B cell (primary cell): ENCODE measurements around the gene RNF113A. TPM values are rescaled to one million over a fixed set of nuclear protein-coding genes. Genes with fewer than 3 reads are reported as not detected.

Experiments used
- ATAC-seq: fragments of 200-7000 bp; cut with Tn5 transposase; one replicate; pipeline ENCODE4 v1.10.0; 2021; ENCODE audit warnings: low read depth, mild to moderate bottlenecking, moderate number of reproducible peaks, moderate library complexity
- CTCF ChIA-PET: fragments of 350-600 bp; sonication (Branson Sonifier 250); formaldehyde crosslinking; loops from one replicate; lab custom pipeline; 2021; ENCODE audit warnings: antibody characterized with exemption, inconsistent platforms; lab: Charles Lee
- POLR2A ChIA-PET: fragments of 350-600 bp; sonication (Branson Sonifier 250); formaldehyde crosslinking; loops from one replicate; lab custom pipeline; 2021; ENCODE audit warnings: antibody characterized with exemption; lab: Charles Lee
- DNase-seq: peaks from one replicate; pipeline ENCODE4 v3.0.0; 2013
- H2AFZ ChIP-seq: 2 replicates; pipeline ENCODE4 v1.6.1; 2012; ENCODE audit warnings: mild to moderate bottlenecking, low read depth, low read length; ENCODE audit not compliant: insufficient read depth, poor library complexity, severe bottlenecking
- H3K27ac ChIP-seq, 2 donors: 1 replicate in 1 of 2; 2 replicates in 1 of 2; pipeline ENCODE4 v1.5.1; 2012 to 2013; ENCODE audit warnings: low read length in 2 of 2, mild to moderate bottlenecking in 2 of 2, moderate library complexity in 1 of 2
- H3K27me3 ChIP-seq, 4 experiments: fragments of 200-600 bp in 1 of 4; sonication (generic) in 1 of 4; replicated peaks in 1 of 4; 1 replicate in 2 of 4; 2 replicates in 2 of 4; pipeline versions ENCODE4 v1.6.1 to v1.7.0; 2013 to 2016; ENCODE audit warnings: low read length in 3 of 4, mild to moderate bottlenecking in 2 of 4, mixed read lengths in 1 of 4, moderate library complexity in 1 of 4; ENCODE audit not compliant: insufficient read depth in 4 of 4, control insufficient read depth in 3 of 4; ENCODE audit errors: control extremely low read depth in 1 of 4
- H3K36me3 ChIP-seq, 2 experiments: replicated peaks in 1 of 2; 1 replicate in 1 of 2; 2 replicates in 1 of 2; pipeline versions ENCODE4 v1.6.1 to v1.7.1; 2013; ENCODE audit warnings: low read length in 1 of 2; ENCODE audit not compliant: insufficient read depth in 2 of 2, control insufficient read depth in 1 of 2; ENCODE audit errors: control extremely low read depth in 1 of 2, extremely low read depth in 1 of 2
- H3K4me1 ChIP-seq, 2 donors: fragments of 200-600 bp in 1 of 2; sonication (generic) in 1 of 2; 1 replicate in 1 of 2; 2 replicates in 1 of 2; pipeline versions ENCODE4 v1.5.1 to v1.6.1; 2013 to 2017; ENCODE audit warnings: low read length in 2 of 2; ENCODE audit not compliant: control insufficient read depth in 2 of 2, insufficient read depth in 2 of 2
- H3K4me2 ChIP-seq: replicated peaks from 2 replicates; pipeline ENCODE3; 2012; ENCODE audit warnings: mild to moderate bottlenecking, low read depth, low read length; ENCODE audit not compliant: poor library complexity, severe bottlenecking
- H3K4me3 ChIP-seq, 5 experiments: fragments of 200-600 bp in 1 of 5; sonication (generic) in 1 of 5; 1 replicate in 3 of 5; 2 replicates in 2 of 5; pipeline versions ENCODE4 v1.5.1 to v1.7.0; 2011 to 2016; ENCODE audit warnings: low read length in 4 of 5, mild to moderate bottlenecking in 4 of 5, low read depth in 2 of 5, control low read depth in 1 of 5, moderate library complexity in 1 of 5; ENCODE audit not compliant: insufficient read depth in 1 of 5; ENCODE audit errors: control extremely low read depth in 1 of 5, extremely low read depth in 1 of 5
- H3K79me2 ChIP-seq: fragments of 200-600 bp; sonication (generic); one replicate; pipeline ENCODE4 v1.6.0; 2016; ENCODE audit warnings: low read length; ENCODE audit not compliant: control insufficient read depth, insufficient read depth
- H3K9ac ChIP-seq: fragments of 200-600 bp; sonication (generic); 2 replicates; pipeline ENCODE4 v1.6.1; 2017; ENCODE audit warnings: mild to moderate bottlenecking, low read length, moderate library complexity
- H3K9me3 ChIP-seq, 3 donors: one replicate each; pipeline versions ENCODE4 v1.6.1 to v1.7.1; 2013; ENCODE audit warnings: low read length in 2 of 3; ENCODE audit not compliant: control insufficient read depth in 2 of 3, insufficient read depth in 1 of 3; ENCODE audit errors: control extremely low read depth in 1 of 3
- H4K20me1 ChIP-seq: 2 replicates; pipeline ENCODE4 v1.6.0; 2012; ENCODE audit warnings: mild to moderate bottlenecking, low read length; ENCODE audit not compliant: insufficient read depth, control insufficient read depth, poor library complexity, severe bottlenecking
- H3K27ac Mint-ChIP-seq: one replicate; pipeline ENCODE4 v1.8.0; 2021; ENCODE audit warnings: mixed read lengths
- H3K27me3 Mint-ChIP-seq: one replicate; pipeline ENCODE4 v1.8.0; 2021; ENCODE audit warnings: mixed read lengths
- H3K4me1 Mint-ChIP-seq: one replicate; pipeline ENCODE4 v1.8.0; 2021; ENCODE audit warnings: mixed read lengths
- H3K4me3 Mint-ChIP-seq: one replicate; pipeline ENCODE4 v1.8.0; 2021; ENCODE audit warnings: mixed read lengths
- H3K9me3 Mint-ChIP-seq: one replicate; pipeline ENCODE4 v1.8.0; 2022; ENCODE audit warnings: mixed read lengths; ENCODE audit not compliant: insufficient read depth
- EZH2 ChIP-seq: IDR thresholded peaks from 2 replicates; pipeline ENCODE4 v1.6.1; 2012; ENCODE audit warnings: borderline replicate concordance, low read depth, mild to moderate bottlenecking, moderate library complexity, low read length; ENCODE audit not compliant: insufficient read depth, poor library complexity, severe bottlenecking
- WGBS: methylation state at CpG from one replicate; pipeline ENCODE4 v1.1.5; 2013; ENCODE audit warnings: missing lambda C conversion rate; ENCODE audit not compliant: insufficient coverage; 5-methylcytosine and 5-hydroxymethylcytosine counted together
- intact Hi-C: fragments of 100-400 bp; cut with micrococcal nuclease; formaldehyde crosslinking; loops from one replicate; pipeline ENCODE4 v1.10.0; 2022
- polyA plus RNA-seq: library from polyadenylated mRNA; depleted of rRNA; stranded (reverse); fragments of >200 nt; gene quantifications from 2 replicates; pipeline ENCODE4 v1.2.3, GENCODE V29; 2012
- total RNA-seq, 2 donors: library from RNA; stranded (reverse); fragments of 120-200 nt in 1 of 2; gene quantifications; 1 replicate in 1 of 2; 2 replicates in 1 of 2; pipeline versions ENCODE4 v1.2.3 to v1.2.4, GENCODE V29; 2013 to 2022
- TF ChIP-seq, protein P1 (sequence below): fragments of 200-600 bp; IDR thresholded peaks from one replicate; pipeline ENCODE4 v1.8.0; 2022; ENCODE audit warnings: antibody characterized with exemption, mild to moderate bottlenecking

RNF113A gene
- total and polyA plus RNA-seq, 2 donors (not counting 1 experiment from before 2014, with no cell fraction given), result 37.2 to 50.6 TPM

GRCh38 chrX:119870626-119871131 is 854 bp downstream of the RNF113A start:
- POLR2A ChIA-PET, result interaction anchor here (1.0 to 2.6 kb wide), 5 partner anchors 12 to 264 kb away, joined by 3 to 10 read pairs (median 5); partner anchors contain the start of genes RPL39 and UPF3B
- WGBS, result under 1% methylated on average over 14 of the region's 25 CpGs
- H3K27ac ChIP-seq, result peak overlapping the region; percentile 91 to 94

More at GRCh38 chrX:119870626-119871131, 854 bp downstream of the RNF113A start:
- peak overlapping the region; percentile 89 for H3K9ac ChIP-seq
- peak overlapping the region; percentile 84 for H2AFZ ChIP-seq
- H3K4me3 Mint-ChIP-seq, result peak overlapping the region; percentile 98
- peaks cover 6% of the 10 kb centered on the region for H4K20me1 ChIP-seq
- H3K9me3 ChIP-seq, result no peaks in the 10 kb centered on the region
- peak overlapping the region; percentile 100 for H3K27ac Mint-ChIP-seq
- CTCF ChIA-PET, result interaction anchor here (0.7 to 1.0 kb wide), 3 partner anchors 79 to 365 kb away, joined by 3 to 4 read pairs (median 3); partner anchors contain the start of gene RPL39
- peaks cover 7 to 16% of the 10 kb centered on the region in 2 donors for H3K4me1 ChIP-seq
- no peaks in the 10 kb centered on the region for H3K27me3 Mint-ChIP-seq
- no peak for DNase-seq
- no peaks in the 10 kb centered on the region for H3K27me3 ChIP-seq
- H3K79me2 ChIP-seq, result peaks cover 27% of the 10 kb centered on the region
- peak overlapping the region; percentile 71 for H3K4me2 ChIP-seq
- H3K9me3 Mint-ChIP-seq, result no peaks in the 10 kb centered on the region
- H3K4me3 ChIP-seq, result peak overlapping the region; percentile 64 to 87 (median 79)
- H3K36me3 ChIP-seq, result no peaks in the 10 kb centered on the region
- intact Hi-C loops, result loop anchor here (1.0 to 5.0 kb wide), 6 partner anchors 17 to 403 kb away; partner anchors contain the start of genes NKAP, RPL39, SEPTIN6 and SLC25A5
- TF ChIP-seq, protein P1, sequence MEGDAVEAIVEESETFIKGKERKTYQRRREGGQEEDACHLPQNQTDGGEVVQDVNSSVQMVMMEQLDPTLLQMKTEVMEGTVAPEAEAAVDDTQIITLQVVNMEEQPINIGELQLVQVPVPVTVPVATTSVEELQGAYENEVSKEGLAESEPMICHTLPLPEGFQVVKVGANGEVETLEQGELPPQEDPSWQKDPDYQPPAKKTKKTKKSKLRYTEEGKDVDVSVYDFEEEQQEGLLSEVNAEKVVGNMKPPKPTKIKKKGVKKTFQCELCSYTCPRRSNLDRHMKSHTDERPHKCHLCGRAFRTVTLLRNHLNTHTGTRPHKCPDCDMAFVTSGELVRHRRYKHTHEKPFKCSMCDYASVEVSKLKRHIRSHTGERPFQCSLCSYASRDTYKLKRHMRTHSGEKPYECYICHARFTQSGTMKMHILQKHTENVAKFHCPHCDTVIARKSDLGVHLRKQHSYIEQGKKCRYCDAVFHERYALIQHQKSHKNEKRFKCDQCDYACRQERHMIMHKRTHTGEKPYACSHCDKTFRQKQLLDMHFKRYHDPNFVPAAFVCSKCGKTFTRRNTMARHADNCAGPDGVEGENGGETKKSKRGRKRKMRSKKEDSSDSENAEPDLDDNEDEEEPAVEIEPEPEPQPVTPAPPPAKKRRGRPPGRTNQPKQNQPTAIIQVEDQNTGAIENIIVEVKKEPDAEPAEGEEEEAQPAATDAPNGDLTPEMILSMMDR, result no peak
- TF ChIP-seq EZH2, result no peak
- ATAC-seq, result peak; percentile 10
- peaks cover 22% of the 10 kb centered on the region for H3K4me1 Mint-ChIP-seq
